Activated T-cell treated with anti-CD3 and anti-CD28 coated beads, Interleukin-2, amount 50 U/mL, for 4 hours (primary cell): ENCODE data around the gene VAT1. TPM values are rescaled to one million over a fixed set of nuclear protein-coding genes. Genes with fewer than 3 reads are reported as not detected.
"Not testable (repeated sequence)": the region's sequence is repeated elsewhere in the genome, so short reads cannot be mapped to it uniquely, and the experiment has no call there.

ENCODE experiments used
- ATAC-seq, 2 donors: fragments of 200-7000 bp; cut with Tn5 transposase; one replicate each; pipeline ENCODE4 v1.10.0; 2021
- DNase-seq: peaks from one replicate; pipeline ENCODE4 v3.0.0-alpha.2; 2020
- H3K27me3 Mint-ChIP-seq: one replicate; pipeline ENCODE4 v1.8.0; 2021; ENCODE audit warnings: low read depth, mixed read lengths
- H3K36me3 Mint-ChIP-seq: one replicate; pipeline ENCODE4 v1.8.0; 2022; ENCODE audit warnings: mixed read lengths; ENCODE audit not compliant: insufficient read depth
- H3K4me1 Mint-ChIP-seq: one replicate; pipeline ENCODE4 v1.8.0; 2021; ENCODE audit warnings: low read depth, mixed read lengths
- H3K4me3 Mint-ChIP-seq: one replicate; pipeline ENCODE4 v1.8.0; 2021; ENCODE audit warnings: mild to moderate bottlenecking, moderate library complexity, mixed read lengths
- H3K9me3 Mint-ChIP-seq: one replicate; pipeline ENCODE4 v1.8.0; 2021; ENCODE audit warnings: mixed read lengths
- total RNA-seq, 3 donors: library from RNA; stranded (reverse); gene quantifications; one replicate each; pipeline ENCODE4 v1.2.1, GENCODE V29; 2021

VAT1 gene
- total RNA-seq = 10 to 100 TPM; 11.7 to 15.9 (median 15.5) TPM

- Mint-ChIP-seq H3K9me3 (no peaks in the 10 kb centered on the region), H3K36me3 (no peaks in the 10 kb centered on the region), H3K4me3 (peak within 1 kb of the TSS; percentile 80), H3K27me3 (no peaks in the 10 kb centered on the region), H3K4me1 (peaks cover 35% of the 10 kb centered on the region)
- ATAC-seq (peak; percentile 70 to 72), DNase-seq (peak; percentile 52)
These were observed at the start of gene VAT1 for GRCh38 chr17:43021741-43022512. Gene VAT1 (minus strand): TSS chr17:43022385. CDS start chr17:43022322, 63 bp downstream.

GRCh38 chr17:43070872-43071271, 48.7 kb upstream of the VAT1 start:
- Mint-ChIP-seq H3K4me3 (no peak overlapping the region), H3K27me3 (no peaks in the 10 kb centered on the region), H3K9me3 (no peaks in the 10 kb centered on the region), H3K4me1 (no peaks in the 10 kb centered on the region), H3K36me3 (peaks cover 4% of the 10 kb centered on the region)
- DNase-seq = no peak
- ATAC-seq = no peak

DNA sequence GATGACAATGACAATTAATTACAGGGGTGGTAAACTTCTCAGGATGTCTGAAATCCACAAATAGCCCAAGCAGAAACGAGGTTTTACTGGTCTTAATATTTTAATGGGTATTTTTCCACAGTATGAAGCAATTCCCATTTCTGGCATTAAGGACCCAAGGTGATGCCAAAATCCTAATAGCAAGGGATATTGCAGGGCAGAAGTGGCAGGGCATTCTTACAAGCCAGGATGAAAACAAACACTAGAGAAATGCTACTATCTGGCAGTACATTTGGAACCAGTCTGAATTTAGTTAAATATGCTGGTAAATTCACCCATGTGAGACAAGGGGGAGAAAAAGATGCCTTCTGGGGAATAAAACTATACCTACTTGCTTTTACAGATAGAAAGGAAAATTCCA, 48.1 kb upstream of the VAT1 start:
- Mint-ChIP-seq H3K9me3 (no peaks in the 10 kb centered on the region), H3K4me1 (no peaks in the 10 kb centered on the region), H3K4me3 (no peak overlapping the region), H3K36me3 (peaks cover 6% of the 10 kb centered on the region), H3K27me3 (no peaks in the 10 kb centered on the region)
- DNase-seq = no peak
- ATAC-seq = no peak

DNA sequence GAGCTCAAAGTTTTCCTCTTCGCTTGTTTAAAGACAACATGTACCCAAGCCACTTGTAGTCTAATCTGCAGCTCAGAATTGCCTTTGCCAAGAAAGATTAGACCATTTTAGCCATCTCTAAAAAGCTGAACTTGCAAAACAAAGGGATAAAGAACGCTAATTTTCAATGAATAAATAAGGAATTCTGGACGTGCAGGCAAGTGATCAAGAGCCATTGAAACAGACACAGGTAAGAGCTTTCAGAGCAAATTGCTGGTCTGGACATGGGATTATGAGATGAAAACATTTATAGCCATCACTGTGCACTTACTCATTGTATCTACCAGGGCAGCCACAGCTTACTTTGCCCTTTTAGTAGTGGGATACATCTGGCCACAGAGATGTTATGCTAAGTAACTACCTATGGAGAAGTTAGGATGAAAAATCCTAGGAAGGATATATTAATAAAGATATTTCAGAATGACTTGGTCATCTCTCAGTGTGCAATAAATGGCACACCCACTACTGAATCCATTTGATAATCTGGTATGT, 47.2 kb upstream of the VAT1 start:
- ATAC-seq (no peak), DNase-seq (no peak)
- no peaks in the 10 kb centered on the region for H3K27me3 Mint-ChIP-seq
- H3K9me3 Mint-ChIP-seq = no peaks in the 10 kb centered on the region
- H3K36me3 Mint-ChIP-seq = peaks cover 6% of the 10 kb centered on the region
- H3K4me3 Mint-ChIP-seq = no peak overlapping the region
- no peaks in the 10 kb centered on the region for H3K4me1 Mint-ChIP-seq

- Mint-ChIP-seq H3K9me3 (no peaks in the 10 kb centered on the region), H3K4me1 (no peaks in the 10 kb centered on the region), H3K36me3 (peaks cover 6% of the 10 kb centered on the region), H3K4me3 (no peak overlapping the region), H3K27me3 (no peaks in the 10 kb centered on the region)
- no peak for DNase-seq
- no peak for ATAC-seq
These were observed 46.6 kb upstream of the VAT1 start for GRCh38 chr17:43068570-43069367.

- DNase-seq (no peak), ATAC-seq (no peak)
- Mint-ChIP-seq H3K4me3 (no peak overlapping the region), H3K27me3 (no peaks in the 10 kb centered on the region), H3K36me3 (peaks cover 5% of the 10 kb centered on the region), H3K4me1 (no peaks in the 10 kb centered on the region), H3K9me3 (no peaks in the 10 kb centered on the region)
These were observed 40.9 kb upstream of the VAT1 start for GRCh38 chr17:43062984-43063638.

- ATAC-seq (no peak), DNase-seq (no peak)
- Mint-ChIP-seq H3K9me3 (no peaks in the 10 kb centered on the region), H3K36me3 (peaks cover 4% of the 10 kb centered on the region), H3K27me3 (no peaks in the 10 kb centered on the region), H3K4me3 (no peak overlapping the region), H3K4me1 (no peaks in the 10 kb centered on the region)
These were observed 33.9 kb upstream of the VAT1 start for GRCh38 chr17:43056051-43056450.

DNA sequence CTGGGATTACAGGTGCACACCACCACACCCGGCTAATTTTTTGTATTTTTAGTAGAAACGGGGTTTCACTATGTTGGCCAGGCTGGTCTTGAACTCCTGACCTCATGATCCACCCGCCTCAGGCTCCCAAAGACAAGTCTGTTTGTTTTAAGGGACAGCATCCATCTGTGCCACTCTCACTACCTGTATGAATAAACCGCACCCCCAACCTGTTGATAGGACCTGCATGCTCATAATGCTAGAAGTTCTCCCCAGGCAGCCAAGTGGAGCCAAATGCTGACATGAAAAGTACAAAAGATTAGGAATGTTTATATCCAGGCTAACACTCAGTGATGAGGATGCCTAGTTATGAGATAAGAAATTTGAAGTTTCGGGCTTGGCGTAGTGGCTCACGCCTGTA, 30.8 kb upstream of the VAT1 start:
- DNase-seq, H3K4me1 Mint-ChIP-seq, H3K36me3 Mint-ChIP-seq, ATAC-seq, H3K27me3 Mint-ChIP-seq, H3K4me3 Mint-ChIP-seq, H3K9me3 Mint-ChIP-seq: not testable (repeated sequence)

- no peaks in the 10 kb centered on the region for H3K27me3 Mint-ChIP-seq
- H3K9me3 Mint-ChIP-seq = no peaks in the 10 kb centered on the region
- no peak overlapping the region for H3K4me3 Mint-ChIP-seq
- no peaks in the 10 kb centered on the region for H3K4me1 Mint-ChIP-seq
- ATAC-seq (no peak), DNase-seq (no peak)
- peaks cover 4% of the 10 kb centered on the region for H3K36me3 Mint-ChIP-seq
These were observed 29.8 kb upstream of the VAT1 start for GRCh38 chr17:43051969-43052368.

- Mint-ChIP-seq H3K4me1 (no peaks in the 10 kb centered on the region), H3K27me3 (no peaks in the 10 kb centered on the region), H3K9me3 (no peaks in the 10 kb centered on the region), H3K36me3 (no peaks in the 10 kb centered on the region), H3K4me3 (no peak overlapping the region)
- ATAC-seq = no peak
- DNase-seq = no peak
These were observed 21.8 kb upstream of the VAT1 start for GRCh38 chr17:43044024-43044423.

DNA sequence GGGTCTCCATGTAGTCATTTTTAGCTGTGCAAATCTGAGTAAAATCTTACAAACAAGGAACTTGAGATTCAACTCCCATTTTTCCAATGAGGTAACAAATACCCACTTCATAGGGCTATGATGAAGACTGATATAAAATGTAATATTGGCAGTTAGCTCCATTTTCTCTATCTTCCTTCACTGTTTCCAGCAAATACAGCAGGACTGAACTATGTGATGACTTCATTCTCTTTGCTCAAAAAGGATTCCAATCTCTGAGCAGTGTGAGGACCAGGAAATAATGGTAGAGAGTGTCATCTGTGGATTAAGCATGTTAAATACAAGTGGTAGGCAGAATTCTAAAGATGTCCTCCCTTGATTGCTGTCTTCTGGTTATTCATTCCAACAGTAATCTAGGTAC, 21.1 kb upstream of the VAT1 start:
- H3K4me3 Mint-ChIP-seq = no peak overlapping the region
- H3K27me3 Mint-ChIP-seq = no peaks in the 10 kb centered on the region
- no peaks in the 10 kb centered on the region for H3K9me3 Mint-ChIP-seq
- DNase-seq = no peak
- no peak for ATAC-seq
- no peaks in the 10 kb centered on the region for H3K4me1 Mint-ChIP-seq
- no peaks in the 10 kb centered on the region for H3K36me3 Mint-ChIP-seq

- no peak for DNase-seq
- Mint-ChIP-seq H3K4me1 (no peaks in the 10 kb centered on the region), H3K36me3 (no peaks in the 10 kb centered on the region), H3K4me3 (no peak overlapping the region), H3K27me3 (no peaks in the 10 kb centered on the region), H3K9me3 (no peaks in the 10 kb centered on the region)
- no peak for ATAC-seq
These were observed 19.9 kb upstream of the VAT1 start for GRCh38 chr17:43042025-43042628.

DNA sequence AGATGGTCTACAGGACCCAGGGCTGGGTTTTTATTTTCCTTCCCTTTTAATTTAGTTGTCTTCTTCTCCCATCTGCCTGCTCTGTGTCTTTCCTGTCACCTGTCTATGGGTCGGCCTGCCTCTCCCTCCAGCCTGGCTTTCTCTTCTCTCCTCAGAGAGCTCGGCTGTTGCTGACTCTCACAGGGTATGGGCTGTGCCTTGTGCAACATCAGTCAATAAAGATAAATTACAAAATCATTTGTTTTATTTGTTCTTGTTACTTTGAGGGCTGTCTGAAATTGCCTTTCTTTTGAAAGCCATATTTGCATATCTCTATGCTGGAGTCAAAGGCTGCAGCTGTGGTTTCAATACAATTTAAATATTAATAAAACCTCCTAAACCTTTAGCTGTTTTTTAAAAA, 18.5 kb upstream of the VAT1 start:
- DNase-seq (no peak), ATAC-seq (no peak)
- H3K36me3 Mint-ChIP-seq = no peaks in the 10 kb centered on the region
- H3K4me3 Mint-ChIP-seq = no peak overlapping the region
- H3K4me1 Mint-ChIP-seq = no peaks in the 10 kb centered on the region
- no peaks in the 10 kb centered on the region for H3K27me3 Mint-ChIP-seq
- no peaks in the 10 kb centered on the region for H3K9me3 Mint-ChIP-seq

- no peak overlapping the region for H3K4me3 Mint-ChIP-seq
- no peak for ATAC-seq
These were observed 17.5 kb upstream of the VAT1 start for GRCh38 chr17:43039646-43040045.

More at GRCh38 chr17:43039646-43040045, 17.5 kb upstream of the VAT1 start:
- no peaks in the 10 kb centered on the region for H3K9me3 Mint-ChIP-seq
- no peak for DNase-seq
- no peaks in the 10 kb centered on the region for H3K4me1 Mint-ChIP-seq
- no peaks in the 10 kb centered on the region for H3K36me3 Mint-ChIP-seq
- no peaks in the 10 kb centered on the region for H3K27me3 Mint-ChIP-seq
